Neuronal stem cell (in vitro differentiated cells): ENCODE results near the gene DCLK1.

Experiments
- DNase-seq: peaks from one replicate; pipeline ENCODE4 v3.0.0-alpha.2; 2013; ENCODE audit warnings: low spot score
- H2AFZ ChIP-seq: one replicate; pipeline ENCODE4 v1.6.1; 2013; ENCODE audit warnings: mild to moderate bottlenecking, low read length, inconsistent platforms
- H2AK5ac ChIP-seq: 2 replicates; pipeline ENCODE4 v1.6.1; 2013; ENCODE audit warnings: low read depth, mild to moderate bottlenecking, inconsistent platforms, low read length, moderate library complexity, mixed read lengths
- H2BK120ac ChIP-seq: 2 replicates; pipeline ENCODE4 v1.6.1; 2013; ENCODE audit warnings: low read depth, mild to moderate bottlenecking, inconsistent platforms, low read length, moderate library complexity, mixed read lengths
- H2BK12ac ChIP-seq: one replicate; pipeline ENCODE4 v1.6.1; 2013; ENCODE audit warnings: low read length, inconsistent platforms
- H2BK15ac ChIP-seq: 2 replicates; pipeline ENCODE4 v1.6.1; 2013; ENCODE audit warnings: mild to moderate bottlenecking, low read length, inconsistent platforms, mixed read lengths
- H2BK5ac ChIP-seq: one replicate; pipeline ENCODE4 v1.6.1; 2013; ENCODE audit warnings: inconsistent platforms, mild to moderate bottlenecking, low read length, moderate library complexity
- H3K14ac ChIP-seq: one replicate; pipeline ENCODE4 v1.6.1; 2013; ENCODE audit warnings: low read length, inconsistent platforms
- H3K18ac ChIP-seq: 2 replicates; pipeline ENCODE4 v1.6.1; 2013; ENCODE audit warnings: low read length, inconsistent platforms
- H3K23ac ChIP-seq: 2 replicates; pipeline ENCODE4 v1.6.1; 2013; ENCODE audit warnings: low read depth, mild to moderate bottlenecking, mixed read lengths, low read length, inconsistent platforms; ENCODE audit not compliant: poor library complexity
- H3K27ac ChIP-seq: replicated peaks from 3 replicates; pipeline ENCODE4 v1.5.1; 2013; ENCODE audit warnings: low read length, inconsistent platforms
- H3K27me3 ChIP-seq, 3 experiments: 2 replicates each; pipeline ENCODE4 v1.6.1; 2013; ENCODE audit warnings: low read length in 3 of 3, mild to moderate bottlenecking in 2 of 3, inconsistent platforms in 1 of 3, low read depth in 1 of 3, mixed read lengths in 1 of 3, moderate library complexity in 1 of 3; ENCODE audit not compliant: control insufficient read depth in 3 of 3, insufficient read depth in 3 of 3
- H3K36me3 ChIP-seq, 2 donors: replicated peaks in 1 of 2; 2 replicates each; pipeline ENCODE4 v1.6.1; 2013; ENCODE audit warnings: low read length in 2 of 2; ENCODE audit not compliant: control insufficient read depth in 2 of 2, insufficient read depth in 2 of 2
- H3K4ac ChIP-seq: 2 replicates; pipeline ENCODE4 v1.6.1; 2013; ENCODE audit warnings: inconsistent platforms, mild to moderate bottlenecking, low read length, moderate library complexity
- H3K4me1 ChIP-seq, 2 donors: 1 replicate in 1 of 2; 2 replicates in 1 of 2; pipeline ENCODE4 v1.6.1; 2013; ENCODE audit warnings: low read length in 2 of 2, low read depth in 1 of 2; ENCODE audit not compliant: control insufficient read depth in 2 of 2, insufficient read depth in 1 of 2
- H3K4me2 ChIP-seq: one replicate; pipeline ENCODE4 v1.6.1; 2013; ENCODE audit warnings: mild to moderate bottlenecking, low read length, inconsistent platforms; ENCODE audit not compliant: insufficient read depth, poor library complexity, severe bottlenecking
- H3K4me3 ChIP-seq, 2 donors: 2 replicates each; pipeline ENCODE4 v1.5.1; 2013; ENCODE audit warnings: low read length in 2 of 2, mild to moderate bottlenecking in 2 of 2, inconsistent platforms in 1 of 2, moderate library complexity in 1 of 2
- H3K79me1 ChIP-seq: one replicate; pipeline ENCODE4 v1.6.1; 2013; ENCODE audit warnings: low read depth, mild to moderate bottlenecking, inconsistent platforms, low read length, moderate library complexity
- H3K9ac ChIP-seq: one replicate; pipeline ENCODE4 v1.6.1; 2013; ENCODE audit warnings: mild to moderate bottlenecking, low read depth, low read length, inconsistent platforms; ENCODE audit not compliant: poor library complexity
- H3K9me3 ChIP-seq, 2 donors: replicated peaks in 1 of 2; 2 replicates each; pipeline versions ENCODE3 to v1.6.1; 2013; ENCODE audit warnings: low read length in 2 of 2, mild to moderate bottlenecking in 2 of 2, inconsistent platforms in 1 of 2, low read depth in 1 of 2, mixed read lengths in 1 of 2, moderate library complexity in 1 of 2; ENCODE audit not compliant: control insufficient read depth in 2 of 2, insufficient read depth in 1 of 2
- H4K8ac ChIP-seq: one replicate; pipeline ENCODE4 v1.6.1; 2013; ENCODE audit warnings: low read depth, mild to moderate bottlenecking, inconsistent platforms, low read length, moderate library complexity
- H4K91ac ChIP-seq: one replicate; pipeline ENCODE4 v1.6.1; 2013; ENCODE audit warnings: low read length, low read depth, mild to moderate bottlenecking, inconsistent platforms; ENCODE audit not compliant: poor library complexity
- WGBS, 2 donors: extraction: QIAGEN DNeasy Blood & Tissue Kit; methylation state at CpG; one replicate each; pipeline ENCODE4 v1.1.7; 2013; ENCODE audit warnings: missing lambda C conversion rate in 2 of 2, mixed read lengths in 1 of 2; ENCODE audit not compliant: insufficient read length in 2 of 2, insufficient replicate concordance in 1 of 2; ENCODE audit errors: extremely low coverage in 2 of 2; 5-methylcytosine and 5-hydroxymethylcytosine counted together

DCLK1 gene

GRCh38 chr13:35769812-35770211 lies 361.4 kb downstream of the DCLK1 start:
- Histone ChIP-seq H3K4ac (no peak overlapping the region), H2BK12ac (no peak overlapping the region), H3K27ac (no peak overlapping the region), H2BK5ac (no peak overlapping the region), H4K8ac (no peak overlapping the region), H3K9me3 (no peaks in the 10 kb centered on the region), H3K4me3 (no peak overlapping the region), H3K4me1 (peaks cover 6 to 11% of the 10 kb centered on the region in 2 donors), H3K36me3 (no peaks in the 10 kb centered on the region), H3K79me1 (no peaks in the 10 kb centered on the region), H3K14ac (no peak overlapping the region), H3K9ac (no peak overlapping the region), H2AFZ (no peak overlapping the region), H3K27me3 (no peaks in the 10 kb centered on the region), H2BK15ac (no peak overlapping the region), H4K91ac (no peak overlapping the region), H3K23ac (no peak overlapping the region), H3K4me2 (no peak overlapping the region), H2AK5ac (no peak overlapping the region), H2BK120ac (no peak overlapping the region), H3K18ac (no peak overlapping the region)
- WGBS, 2 donors = no CpG with 5 or more reads among the region's 3 CpGs
- DNase-seq = no peak

DNA sequence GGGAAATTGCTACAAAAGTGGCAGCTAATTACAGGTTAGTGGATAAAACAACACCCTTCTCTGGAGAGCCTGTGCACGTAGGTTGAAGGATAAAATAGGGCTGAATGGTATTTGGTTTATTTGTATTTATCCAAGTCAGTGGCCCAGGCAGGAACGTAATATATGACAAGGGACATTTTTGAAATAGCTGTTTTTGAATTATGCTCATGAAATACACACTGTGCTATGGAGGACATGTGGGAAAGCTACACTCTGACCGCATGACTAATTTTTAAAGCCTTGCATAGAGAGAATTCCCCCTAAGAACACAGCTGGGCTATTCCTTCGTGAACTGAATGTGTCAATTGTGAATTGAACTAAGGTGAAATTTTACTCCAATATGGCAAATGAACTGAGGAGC lies 362.6 kb downstream of the DCLK1 start:
- Histone ChIP-seq H2AFZ (no peak overlapping the region), H3K4me3 (no peak overlapping the region), H3K4me1 (peaks cover 6 to 14% of the 10 kb centered on the region in 2 donors), H2BK5ac (no peak overlapping the region), H3K9ac (no peak overlapping the region), H2BK120ac (no peak overlapping the region), H3K4ac (no peak overlapping the region), H3K27ac (no peak overlapping the region), H3K4me2 (no peak overlapping the region), H3K27me3 (no peaks in the 10 kb centered on the region), H3K36me3 (no peaks in the 10 kb centered on the region), H2BK12ac (no peak overlapping the region), H4K91ac (no peak overlapping the region), H3K14ac (no peak overlapping the region), H4K8ac (no peak overlapping the region), H2BK15ac (no peak overlapping the region), H3K23ac (no peak overlapping the region), H3K18ac (no peak overlapping the region), H2AK5ac (no peak overlapping the region), H3K9me3 (no peaks in the 10 kb centered on the region), H3K79me1 (no peaks in the 10 kb centered on the region)
- no peak for DNase-seq
- no CpG with 5 or more reads among the region's 4 CpGs for WGBS, 2 donors

- no peaks in the 10 kb centered on the region for H3K79me1 ChIP-seq
- no peaks in the 10 kb centered on the region for H3K9me3 ChIP-seq
- WGBS, 2 donors = no CpG with 5 or more reads among the region's 4 CpGs
- H2BK5ac ChIP-seq = no peak overlapping the region
- no peak overlapping the region for H2AK5ac ChIP-seq
- no peak overlapping the region for H2BK15ac ChIP-seq
- H2BK12ac ChIP-seq = no peak overlapping the region
- H2AFZ ChIP-seq = no peak overlapping the region
- no peaks in the 10 kb centered on the region for H3K36me3 ChIP-seq
- no peak overlapping the region for H3K14ac ChIP-seq
- no peak overlapping the region for H3K4me2 ChIP-seq
- H2BK120ac ChIP-seq = no peak overlapping the region
- H3K27ac ChIP-seq = no peak overlapping the region
- H4K8ac ChIP-seq = no peak overlapping the region
- no peak overlapping the region for H3K18ac ChIP-seq
- H3K4me3 ChIP-seq = no peak overlapping the region
- no peak overlapping the region for H3K4ac ChIP-seq
- peaks cover 6 to 14% of the 10 kb centered on the region in 2 donors for H3K4me1 ChIP-seq
- no peak for DNase-seq
- H3K9ac ChIP-seq = no peak overlapping the region
- no peak overlapping the region for H3K23ac ChIP-seq
- H3K27me3 ChIP-seq = no peaks in the 10 kb centered on the region
- no peak overlapping the region for H4K91ac ChIP-seq
Observed at GRCh38 chr13:35768073-35768472, 363.1 kb downstream of the DCLK1 start.

GRCh38 chr13:35767256-35767976 lies 363.8 kb downstream of the DCLK1 start:
- Histone ChIP-seq H2BK15ac (no peak overlapping the region), H2BK120ac (no peak overlapping the region), H3K79me1 (no peaks in the 10 kb centered on the region), H3K27me3 (no peaks in the 10 kb centered on the region), H2BK12ac (no peak overlapping the region), H3K36me3 (peaks cover 0 to 2% of the 10 kb centered on the region in 2 donors), H3K9me3 (peaks cover 0 to 3% of the 10 kb centered on the region in 2 donors), H3K4me2 (no peak overlapping the region), H3K18ac (no peak overlapping the region), H3K4me1 (peaks cover 6 to 14% of the 10 kb centered on the region in 2 donors), H4K8ac (no peak overlapping the region), H3K14ac (no peak overlapping the region), H3K23ac (no peak overlapping the region), H3K27ac (no peak overlapping the region), H4K91ac (no peak overlapping the region), H2BK5ac (no peak overlapping the region), H3K9ac (no peak overlapping the region), H2AK5ac (no peak overlapping the region), H3K4me3 (no peak overlapping the region), H2AFZ (no peak overlapping the region), H3K4ac (no peak overlapping the region)
- no CpG with 5 or more reads among the region's 6 CpGs for WGBS, 2 donors
- no peak for DNase-seq
